OCI-LY3 (cell line): Measurements from ENCODE around the gene CHCHD5.

Source experiments
- H2AFZ ChIP-seq: fragments of 200-600, 300-600 bp; shearing (Covaris generic); 2 replicates; pipeline ENCODE4 v1.6.0; 2014; ENCODE audit warnings: antibody characterized with exemption, low read depth, low read length
- H3K27ac ChIP-seq: fragments of 200-600, 300-600 bp; sonication (generic); 2 replicates; pipeline ENCODE4 v1.5.1; 2014; ENCODE audit warnings: mild to moderate bottlenecking, low read length, moderate library complexity, mixed read lengths
- H3K27me3 ChIP-seq: fragments of 200-600, 300-600 bp; sonication (generic); 2 replicates; pipeline ENCODE4 v1.6.1; 2014; ENCODE audit warnings: low read depth, low read length, mixed read lengths
- H3K36me3 ChIP-seq: fragments of 200-600, 300-600 bp; sonication (generic); replicated peaks from 2 replicates; pipeline ENCODE3; 2014; ENCODE audit warnings: low read depth, low read length, mixed read lengths
- H3K4me1 ChIP-seq: fragments of 300-600, 200-600 bp; sonication (generic); 2 replicates; pipeline ENCODE4 v1.6.1; 2014; ENCODE audit warnings: low read length, mixed read lengths
- H3K4me2 ChIP-seq: fragments of 200-600, 300-600 bp; sonication (generic); 2 replicates; pipeline ENCODE4 v1.6.1; 2014; ENCODE audit warnings: low read length, mixed read lengths
- H3K4me3 ChIP-seq: fragments of 300-600, 200-600 bp; sonication (generic); 2 replicates; pipeline ENCODE4 v1.5.1; 2014; ENCODE audit warnings: antibody characterized with exemption, mild to moderate bottlenecking, low read length, moderate library complexity
- H3K79me2 ChIP-seq: fragments of 300-600, 200-600 bp; shearing (Covaris generic); 2 replicates; pipeline ENCODE4 v1.6.1; 2014; ENCODE audit warnings: mild to moderate bottlenecking, low read length, mixed read lengths
- H3K9ac ChIP-seq: fragments of 300-600, 200-600 bp; shearing (Covaris generic); 2 replicates; pipeline ENCODE4 v1.6.0; 2014; ENCODE audit warnings: mild to moderate bottlenecking, low read length, moderate library complexity
- H3K9me3 ChIP-seq: fragments of 200-600, 300-600 bp; shearing (Covaris generic); 2 replicates; pipeline ENCODE4 v1.6.1; 2014; ENCODE audit warnings: low read length, mixed read lengths; ENCODE audit not compliant: insufficient read depth
- H4K20me1 ChIP-seq: fragments of 200-600, 300-600 bp; sonication (generic); 2 replicates; pipeline ENCODE4 v1.6.1; 2016; ENCODE audit warnings: low read length, mixed read lengths; ENCODE audit not compliant: insufficient read depth
- CTCF ChIP-seq: fragments of 200-600, 300-600 bp; sonication (generic); IDR thresholded peaks from 2 replicates; pipeline ENCODE4 v1.5.1; 2014; ENCODE audit warnings: antibody characterized with exemption, low read length, low read depth
- EZH2phosphoT487 ChIP-seq: fragments of 200-600 bp; shearing (Covaris generic); IDR thresholded peaks from 2 replicates; pipeline ENCODE4 v1.6.1; 2018; ENCODE audit warnings: antibody characterized with exemption, mixed run types, low read depth

CHCHD5 gene

GRCh38 chr2:112585873-112586464, 1.6 kb downstream of the CHCHD5 start:
- no peaks in the 10 kb centered on the region for H3K9me3 ChIP-seq
- no peaks in the 10 kb centered on the region for H3K27me3 ChIP-seq
- H3K27ac ChIP-seq: no peak overlapping the region
- no peak overlapping the region for H3K4me2 ChIP-seq
- H3K9ac ChIP-seq: no peak overlapping the region
- peaks cover 17% of the 10 kb centered on the region for H3K4me1 ChIP-seq
- TF ChIP-seq EZH2phosphoT487: no peak
- TF ChIP-seq CTCF: no peak
- H3K36me3 ChIP-seq: peaks cover 6% of the 10 kb centered on the region
- peaks cover 17% of the 10 kb centered on the region for H3K79me2 ChIP-seq
- no peaks in the 10 kb centered on the region for H4K20me1 ChIP-seq
- no peak overlapping the region for H2AFZ ChIP-seq
- no peak overlapping the region for H3K4me3 ChIP-seq

- Histone ChIP-seq H2AFZ (no peak overlapping the region), H3K4me1 (peaks cover 7% of the 10 kb centered on the region), H3K9ac (no peak overlapping the region), H3K9me3 (no peaks in the 10 kb centered on the region), H3K4me2 (no peak overlapping the region), H4K20me1 (no peaks in the 10 kb centered on the region), H3K79me2 (peaks cover 13% of the 10 kb centered on the region), H3K36me3 (peaks cover 6% of the 10 kb centered on the region), H3K27ac (no peak overlapping the region), H3K27me3 (no peaks in the 10 kb centered on the region), H3K4me3 (no peak overlapping the region)
- no peak for TF ChIP-seq EZH2phosphoT487
- TF ChIP-seq CTCF: no peak
Observed at GRCh38 chr2:112588611-112589045, 4.2 kb downstream of the CHCHD5 start.

- TF ChIP-seq CTCF (no peak), EZH2phosphoT487 (no peak)
- Histone ChIP-seq H3K4me2 (no peak overlapping the region), H3K27ac (no peak overlapping the region)
Observed at GRCh38 chr2:112591413-112591812, 7.0 kb downstream of the CHCHD5 start.

GRCh38 chr2:112593736-112594135, 9.3 kb downstream of the CHCHD5 start:
- Histone ChIP-seq H3K36me3 (peaks cover 3% of the 10 kb centered on the region), H3K79me2 (no peaks in the 10 kb centered on the region), H3K4me1 (no peaks in the 10 kb centered on the region), H3K9me3 (no peaks in the 10 kb centered on the region), H4K20me1 (no peaks in the 10 kb centered on the region), H3K4me3 (no peak overlapping the region), H3K27me3 (no peaks in the 10 kb centered on the region), H2AFZ (no peak overlapping the region), H3K9ac (no peak overlapping the region), H3K4me2 (no peak overlapping the region), H3K27ac (no peak overlapping the region)
- TF ChIP-seq CTCF (no peak), EZH2phosphoT487 (no peak)

More at GRCh38 chr2:112591413-112591812, 7.0 kb downstream of the CHCHD5 start:
- no peaks in the 10 kb centered on the region for H3K4me1 ChIP-seq
- no peaks in the 10 kb centered on the region for H3K9me3 ChIP-seq
- H3K36me3 ChIP-seq: peaks cover 6% of the 10 kb centered on the region
- no peaks in the 10 kb centered on the region for H4K20me1 ChIP-seq
- H3K4me3 ChIP-seq: no peak overlapping the region
- no peaks in the 10 kb centered on the region for H3K27me3 ChIP-seq
- no peaks in the 10 kb centered on the region for H3K79me2 ChIP-seq
- H3K9ac ChIP-seq: no peak overlapping the region
- no peak overlapping the region for H2AFZ ChIP-seq
